Measurements from ENCODE around the gene ZNF219.

GRCh38 chr14:21081521-21082142 lies 16.8 kb downstream of the ZNF219 start:
- no peak for TF ChIP-seq CTCF (IDR thresholded peaks at IDR 0.05 in 2 of 3, conservative IDR thresholded peaks at IDR 0.05 in 1 of 3; ENCODE audit: borderline replicate concordance in 1 of 3, insufficient read depth in 1 of 3, low read depth in 2 of 3, low read length in 2 of 3)
- no peak for TF ChIP-seq POLR2AphosphoS5 (IDR thresholded peaks at IDR 0.05; ENCODE audit: low read depth, low read length)
- no peak for TF ChIP-seq REST (IDR thresholded peaks at IDR 0.05; ENCODE audit: low read depth)
- TF ChIP-seq ELF1 (IDR thresholded peaks at IDR 0.05; ENCODE audit: borderline replicate concordance, low read depth): no peak
- no peak for TF ChIP-seq EZH2 (IDR thresholded peaks at IDR 0.05)
- no peak for TF ChIP-seq POLR2A (IDR thresholded peaks at IDR 0.05; ENCODE audit: borderline replicate concordance, extremely low read depth, insufficient read depth, insufficient read length)
- TF ChIP-seq CEBPB (IDR thresholded peaks at IDR 0.05; ENCODE audit: low read depth): no peak
- no peak for TF ChIP-seq JUND (IDR thresholded peaks at IDR 0.05)
- TF ChIP-seq MAX (IDR thresholded peaks at IDR 0.05): no peak
- no peak for TF ChIP-seq TCF7L2 (IDR thresholded peaks at IDR 0.05; ENCODE audit: borderline replicate concordance, extremely low read depth, insufficient read depth, insufficient read length)
- no peak for TF ChIP-seq SP1 (IDR thresholded peaks at IDR 0.05; ENCODE audit: low read depth)
- no peak for TF ChIP-seq ATF3 (IDR thresholded peaks at IDR 0.05)
- no peak for TF ChIP-seq ZNF274 (IDR thresholded peaks at IDR 0.05; ENCODE audit: low read depth, low read length)

Measured in HCT116 (cell line).